ENCODE data around the gene IER2. TPM values are rescaled to one million over a fixed set of nuclear protein-coding genes. Genes with fewer than 3 reads are reported as not detected.
A peak's percentile ranks its signal among the peaks of the same experiment; 100 is the strongest.

IER2 gene
- total and polyA plus RNA-seq, 4 donors: 39.7 to 269 (median 191) TPM

- Histone ChIP-seq H3K27ac (ENCODE audit: low read depth in 1 of 2, low read length in 2 of 2) (no peak overlapping the region), H3K4me1 (ENCODE audit: control insufficient read depth in 1 of 2, insufficient read depth in 2 of 2, low read length in 2 of 2) (no peaks in the 10 kb centered on the region), H3K9me3 (ENCODE audit: control insufficient read depth, low read length) (no peaks in the 10 kb centered on the region), H3K4me3 (ENCODE audit: low read length in 2 of 2) (no peak overlapping the region), H3K27me3 (ENCODE audit: control insufficient read depth in 1 of 2, insufficient read depth in 2 of 2, low read length in 1 of 2) (no peaks in the 10 kb centered on the region), H3K36me3 (ENCODE audit: control insufficient read depth in 1 of 2, insufficient read depth in 2 of 2, low read length in 1 of 2) (peaks cover 0 to 5% of the 10 kb centered on the region in 2 donors)
- intact Hi-C loops (cut with DNase I): no loop called here
- 71 to 81% methylated on average over 3 of the region's 3 CpGs for WGBS, 2 donors
- no peak for DNase-seq
- no peak for ATAC-seq (ENCODE audit: low FRiP score)
Measured at GRCh38 chr19:13134626-13135025, 15.6 kb upstream of the IER2 start.

DNA sequence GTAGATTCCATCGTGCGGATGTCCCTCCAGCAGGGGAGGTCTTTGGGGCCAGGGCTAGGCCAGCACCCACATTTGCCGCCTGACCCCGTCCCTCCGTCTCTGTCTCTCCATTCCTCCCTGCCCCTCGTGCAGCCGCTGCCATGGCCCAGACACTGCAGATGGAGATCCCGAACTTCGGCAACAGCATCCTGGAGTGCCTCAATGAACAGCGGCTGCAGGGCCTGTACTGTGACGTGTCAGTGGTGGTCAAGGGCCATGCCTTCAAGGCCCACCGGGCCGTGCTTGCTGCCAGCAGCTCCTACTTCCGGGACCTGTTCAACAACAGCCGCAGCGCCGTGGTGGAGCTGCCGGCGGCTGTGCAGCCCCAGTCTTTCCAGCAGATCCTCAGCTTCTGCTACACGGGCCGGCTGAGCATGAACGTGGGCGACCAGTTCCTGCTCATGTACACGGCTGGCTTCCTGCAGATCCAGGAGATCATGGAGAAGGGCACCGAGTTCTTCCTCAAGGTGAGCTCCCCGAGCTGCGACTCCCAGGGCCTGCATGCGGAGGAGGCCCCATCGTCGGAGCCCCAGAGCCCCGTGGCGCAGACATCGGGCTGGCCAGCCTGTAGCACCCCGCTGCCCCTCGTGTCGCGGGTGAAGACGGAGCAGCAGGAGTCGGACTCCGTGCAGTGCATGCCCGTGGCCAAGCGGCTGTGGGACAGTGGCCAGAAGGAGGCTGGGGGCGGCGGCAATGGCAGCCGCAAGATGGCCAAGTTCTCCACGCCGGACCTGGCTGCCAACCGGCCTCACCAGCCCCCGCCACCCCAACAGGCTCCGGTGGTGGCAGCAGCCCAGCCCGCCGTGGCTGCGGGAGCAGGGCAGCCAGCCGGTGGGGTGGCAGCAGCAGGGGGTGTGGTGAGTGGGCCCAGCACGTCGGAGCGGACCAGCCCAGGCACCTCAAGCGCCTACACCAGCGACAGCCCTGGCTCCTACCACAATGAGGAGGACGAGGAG lies 14.8 kb upstream of the IER2 start:
- 92 to 93% methylated on average over 55 to 60 of the region's 60 CpGs for WGBS, 2 donors
- intact Hi-C loops (cut with DNase I): no loop called here
- no peaks in the 10 kb centered on the region for H3K4me1 ChIP-seq (ENCODE audit: control insufficient read depth in 1 of 2, insufficient read depth in 2 of 2, low read length in 2 of 2)
- no peaks in the 10 kb centered on the region for H3K9me3 ChIP-seq (ENCODE audit: control insufficient read depth, low read length)
- H3K36me3 ChIP-seq (ENCODE audit: control insufficient read depth in 1 of 2, insufficient read depth in 2 of 2, low read length in 1 of 2): peaks cover 0 to 5% of the 10 kb centered on the region in 2 donors
- ATAC-seq (ENCODE audit: low FRiP score) (no peak), DNase-seq (no peak)
- H3K27me3 ChIP-seq (ENCODE audit: control insufficient read depth in 1 of 2, insufficient read depth in 2 of 2, low read length in 1 of 2): no peaks in the 10 kb centered on the region
- no peak overlapping the region for H3K4me3 ChIP-seq (ENCODE audit: low read length in 2 of 2)
- no peak overlapping the region for H3K27ac ChIP-seq (ENCODE audit: low read depth in 1 of 2, low read length in 2 of 2)

DNA sequence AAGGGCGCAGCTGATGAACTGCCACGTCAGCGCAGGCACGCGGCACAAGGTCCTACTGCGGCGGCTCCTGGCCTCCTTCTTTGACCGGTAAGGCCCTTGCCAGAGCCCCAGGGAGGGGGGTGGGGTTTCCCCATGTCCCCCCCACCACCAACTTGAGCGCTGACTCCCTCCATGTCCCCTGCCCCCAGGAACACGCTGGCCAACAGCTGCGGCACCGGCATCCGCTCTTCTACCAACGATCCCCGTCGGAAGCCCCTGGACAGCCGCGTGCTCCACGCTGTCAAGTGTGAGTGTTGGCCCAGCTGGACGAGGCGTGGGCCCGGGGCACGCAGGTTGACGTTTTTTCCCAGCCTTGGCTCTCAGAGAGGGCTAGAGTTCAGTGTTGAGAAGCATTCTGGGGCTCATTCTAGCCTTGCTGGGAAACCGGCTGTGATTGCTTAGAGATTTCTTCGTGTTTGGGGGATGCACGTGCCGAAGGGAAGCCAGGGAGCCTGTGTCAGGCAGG lies 12.9 kb upstream of the IER2 start:
- no peak overlapping the region for H3K4me3 ChIP-seq (ENCODE audit: low read length in 2 of 2)
- H3K9me3 ChIP-seq (ENCODE audit: control insufficient read depth, low read length): no peaks in the 10 kb centered on the region
- intact Hi-C loops (cut with DNase I): no loop called here
- DNase-seq (no peak), ATAC-seq (ENCODE audit: low FRiP score) (no peak)
- no peak overlapping the region for H3K27ac ChIP-seq (ENCODE audit: low read depth in 1 of 2, low read length in 2 of 2)
- 90 to 91% methylated on average over 28 of the region's 28 CpGs for WGBS, 2 donors
- peaks cover 0 to 5% of the 10 kb centered on the region in 2 donors for H3K36me3 ChIP-seq (ENCODE audit: control insufficient read depth in 1 of 2, insufficient read depth in 2 of 2, low read length in 1 of 2)
- no peaks in the 10 kb centered on the region for H3K27me3 ChIP-seq (ENCODE audit: control insufficient read depth in 1 of 2, insufficient read depth in 2 of 2, low read length in 1 of 2)
- H3K4me1 ChIP-seq (ENCODE audit: control insufficient read depth in 1 of 2, insufficient read depth in 2 of 2, low read length in 2 of 2): no peaks in the 10 kb centered on the region

DNA sequence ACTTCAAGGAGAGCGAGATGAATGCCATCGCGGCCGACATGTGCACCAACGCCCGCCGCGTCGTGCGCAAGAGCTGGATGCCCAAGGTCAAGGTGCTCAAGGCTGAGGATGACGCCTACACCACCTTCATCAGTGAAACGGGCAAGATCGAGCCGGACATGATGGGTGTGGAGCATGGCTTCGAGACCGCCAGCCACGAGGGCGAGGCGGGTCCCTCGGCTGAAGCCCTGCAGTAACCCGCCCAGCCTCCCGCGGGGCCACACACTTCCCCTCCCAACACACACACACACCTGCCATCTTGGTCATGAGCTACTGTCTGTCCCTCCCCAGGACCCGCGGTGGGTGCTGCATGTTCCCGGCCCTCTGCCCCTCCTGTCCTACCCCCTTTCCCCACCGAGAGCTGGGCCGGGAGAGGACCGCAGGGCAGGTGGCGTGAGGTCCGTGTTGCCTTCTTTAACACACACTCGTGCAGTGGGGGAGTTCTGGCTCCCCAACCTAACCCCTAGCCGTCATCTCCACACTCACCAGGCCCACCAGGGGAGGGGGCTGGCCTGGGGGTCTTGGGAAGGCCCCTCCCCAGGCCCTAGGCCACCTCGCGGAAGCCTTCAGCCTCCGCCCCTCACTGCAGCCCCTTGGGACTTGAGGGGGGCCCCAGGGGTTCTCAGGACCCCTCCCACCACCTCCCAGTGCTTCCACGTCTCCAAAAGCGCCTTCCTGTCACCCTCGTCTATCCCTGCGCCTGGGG lies 11.9 kb upstream of the IER2 start:
- H3K27me3 ChIP-seq (ENCODE audit: control insufficient read depth in 1 of 2, insufficient read depth in 2 of 2, low read length in 1 of 2): no peaks in the 10 kb centered on the region
- H3K9me3 ChIP-seq (ENCODE audit: control insufficient read depth, low read length): no peaks in the 10 kb centered on the region
- no peak overlapping the region for H3K27ac ChIP-seq (ENCODE audit: low read depth in 1 of 2, low read length in 2 of 2)
- 87% methylated on average over 37 to 40 of the region's 40 CpGs for WGBS, 2 donors
- DNase-seq (no peak), ATAC-seq (ENCODE audit: low FRiP score) (no peak)
- H3K36me3 ChIP-seq (ENCODE audit: control insufficient read depth in 1 of 2, insufficient read depth in 2 of 2, low read length in 1 of 2): peaks cover 0 to 5% of the 10 kb centered on the region in 2 donors
- intact Hi-C loops (cut with DNase I): no loop called here
- no peaks in the 10 kb centered on the region for H3K4me1 ChIP-seq (ENCODE audit: control insufficient read depth in 1 of 2, insufficient read depth in 2 of 2, low read length in 2 of 2)
- no peak overlapping the region for H3K4me3 ChIP-seq (ENCODE audit: low read length in 2 of 2)

DNA sequence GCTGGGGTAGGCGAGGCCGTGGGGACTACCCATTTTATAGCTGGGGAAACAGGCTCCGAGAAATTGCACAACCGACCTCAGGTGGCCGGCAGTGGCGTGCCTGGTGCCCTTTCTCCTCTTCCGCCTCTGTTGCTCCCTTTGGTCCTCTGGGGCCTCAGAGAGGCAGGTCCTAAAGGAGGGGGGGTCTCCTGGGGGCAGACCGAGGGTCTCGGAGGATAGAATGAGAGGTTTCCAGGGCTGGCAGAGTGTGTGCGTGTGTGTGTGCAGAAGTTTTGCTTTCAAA lies 11.4 kb upstream of the IER2 start:
- no peak for ATAC-seq (ENCODE audit: low FRiP score)
- H3K36me3 ChIP-seq (ENCODE audit: control insufficient read depth in 1 of 2, insufficient read depth in 2 of 2, low read length in 1 of 2): peaks cover 0 to 5% of the 10 kb centered on the region in 2 donors

GRCh38 chr19:13139633-13140311 lies 10.4 kb upstream of the IER2 start:
- Histone ChIP-seq H3K36me3 (ENCODE audit: control insufficient read depth in 1 of 2, insufficient read depth in 2 of 2, low read length in 1 of 2) (peaks cover 0 to 5% of the 10 kb centered on the region in 2 donors), H3K27ac (ENCODE audit: low read depth in 1 of 2, low read length in 2 of 2) (no peak overlapping the region), H3K9me3 (ENCODE audit: control insufficient read depth, low read length) (no peaks in the 10 kb centered on the region), H3K4me3 (ENCODE audit: low read length in 2 of 2) (no peak overlapping the region), H3K4me1 (ENCODE audit: control insufficient read depth in 1 of 2, insufficient read depth in 2 of 2, low read length in 2 of 2) (no peaks in the 10 kb centered on the region), H3K27me3 (ENCODE audit: control insufficient read depth in 1 of 2, insufficient read depth in 2 of 2, low read length in 1 of 2) (no peaks in the 10 kb centered on the region)
- WGBS, 2 donors: 72 to 73% methylated on average over 11 of the region's 11 CpGs
- no peak for DNase-seq
- ATAC-seq (ENCODE audit: low FRiP score): no peak
- intact Hi-C loops (cut with DNase I): loop anchor here in 1 of 2 donors (10.0 kb wide), 1 partner anchor 125 kb away; no protein-coding TSS in a partner anchor

More for the DNA sequence above, 11.4 kb upstream of the IER2 start:
- intact Hi-C loops (cut with DNase I): no loop called here
- no peak overlapping the region for H3K27ac ChIP-seq (ENCODE audit: low read depth in 1 of 2, low read length in 2 of 2)
- DNase-seq: no peak
- H3K4me3 ChIP-seq (ENCODE audit: low read length in 2 of 2): no peak overlapping the region
- H3K9me3 ChIP-seq (ENCODE audit: control insufficient read depth, low read length): no peaks in the 10 kb centered on the region
- no peaks in the 10 kb centered on the region for H3K4me1 ChIP-seq (ENCODE audit: control insufficient read depth in 1 of 2, insufficient read depth in 2 of 2, low read length in 2 of 2)
- no peaks in the 10 kb centered on the region for H3K27me3 ChIP-seq (ENCODE audit: control insufficient read depth in 1 of 2, insufficient read depth in 2 of 2, low read length in 1 of 2)
- 77 to 83% methylated on average over 10 of the region's 10 CpGs for WGBS, 2 donors

GRCh38 chr19:13146763-13147563 lies 3.2 kb upstream of the IER2 start:
- WGBS, 2 donors: 57 to 65% methylated on average over 15 to 16 of the region's 16 CpGs
- no peak overlapping the region for H3K27ac ChIP-seq (ENCODE audit: low read depth in 1 of 2, low read length in 2 of 2)
- no peak overlapping the region for H3K4me3 ChIP-seq (ENCODE audit: low read length in 2 of 2)
- peak in 1 of 2 donors; percentile 73 for DNase-seq
- no peaks in the 10 kb centered on the region for H3K27me3 ChIP-seq (ENCODE audit: control insufficient read depth in 1 of 2, insufficient read depth in 2 of 2, low read length in 1 of 2)
- H3K9me3 ChIP-seq (ENCODE audit: control insufficient read depth, low read length): no peaks in the 10 kb centered on the region
- ATAC-seq (ENCODE audit: low FRiP score): no peak
- H3K4me1 ChIP-seq (ENCODE audit: control insufficient read depth in 1 of 2, insufficient read depth in 2 of 2, low read length in 2 of 2): no peaks in the 10 kb centered on the region
- intact Hi-C loops (cut with DNase I): loop anchor here in 1 of 2 donors (10.0 kb wide), 1 partner anchor 118 kb away; no protein-coding TSS in a partner anchor
- no peaks in the 10 kb centered on the region for H3K36me3 ChIP-seq (ENCODE audit: control insufficient read depth in 1 of 2, insufficient read depth in 2 of 2, low read length in 1 of 2)

All from aorta (tissue), 5 donors.